Forelimb muscle (tissue), 1 donor: ENCODE measurements around the gene OR3A3. TPM values are rescaled to one million over a fixed set of nuclear protein-coding genes. Genes with fewer than 3 reads are reported as not detected.

Source experiments
- DNase-seq: peaks from one replicate; pipeline ENCODE4 v3.0.0-alpha.2; 2013; ENCODE audit warnings: low read depth
- polyA plus RNA-seq: library from polyadenylated mRNA; unstranded; fragments of 120-200 nt; gene quantifications from one replicate; pipeline ENCODE4 v1.2.1, GENCODE V29; 2013; ENCODE audit not compliant: insufficient read length

The OR3A3 gene
- polyA plus RNA-seq, 1 donor, result 0.09 TPM

DNA sequence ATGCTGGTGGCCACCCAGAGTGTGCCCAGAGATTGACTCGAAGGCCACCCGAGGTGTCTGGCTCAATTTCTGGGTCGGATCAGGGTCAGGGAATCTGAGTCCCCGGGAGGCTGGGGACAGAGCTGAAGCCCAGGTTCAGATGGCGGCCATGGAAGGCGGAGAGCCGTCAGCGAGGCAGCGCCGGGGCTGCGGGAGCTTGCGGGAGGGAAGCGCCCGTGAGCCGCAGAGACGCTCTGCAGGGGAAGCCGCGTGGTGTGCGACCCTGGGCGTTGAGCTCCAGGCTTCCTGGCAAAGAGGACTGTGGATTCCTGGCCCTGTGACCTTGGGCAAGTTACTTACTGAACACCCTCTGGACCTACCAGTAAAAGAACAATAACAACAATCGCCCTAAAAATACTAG is 61.0 kb downstream of the OR3A3 start:
- no peak for DNase-seq

Other genes with a start within 250 kb of the OR3A3 start
- not detected for gene OR1A2, start 213.9 kb upstream of the OR3A3 start, polyA plus RNA-seq
- gene OR1A1, start 203.7 kb upstream of the OR3A3 start, polyA plus RNA-seq, result not detected
- not detected for gene OR3A1, start 113.0 kb upstream of the OR3A3 start, polyA plus RNA-seq
- not detected for gene OR3A2, start 25.1 kb upstream of the OR3A3 start, polyA plus RNA-seq
- 0.10 TPM for gene OR1E1, start 13.0 kb upstream of the OR3A3 start, polyA plus RNA-seq
- gene OR1E2, start 22.5 kb downstream of the OR3A3 start, polyA plus RNA-seq, result not detected
- gene SPATA22, start 60.4 kb downstream of the OR3A3 start, polyA plus RNA-seq, result 0.46 TPM
- 2.0 TPM for gene ASPA, start 64.6 kb downstream of the OR3A3 start, polyA plus RNA-seq
- gene TRPV3, start 146.4 kb downstream of the OR3A3 start, polyA plus RNA-seq, result 1.2 TPM
- gene TRPV1, start 198.0 kb downstream of the OR3A3 start, polyA plus RNA-seq, result 5.4 TPM
- 6.3 TPM for gene SHPK, start 224.9 kb downstream of the OR3A3 start, polyA plus RNA-seq
- gene CTNS, start 225.4 kb downstream of the OR3A3 start, polyA plus RNA-seq, result 7.8 TPM